Naive thymus-derived CD4-positive, alpha-beta T cell (primary cell): ENCODE measurements around the gene KLHL24. TPM values are rescaled to one million over a fixed set of nuclear protein-coding genes. Genes with fewer than 3 reads are reported as not detected.

Source experiments
- polyA plus RNA-seq, 2 donors: library from polyadenylated mRNA; unstranded; fragments of 300-500 nt; fragmentation: Illumina TruSeq; gene quantifications; one replicate each; pipeline ENCODE4 v1.2.3, GENCODE V29; 2021
- total RNA-seq, 6 experiments: library from RNA in 5 of 6; stranded (reverse) in 5 of 6; gene quantifications; 1 replicate in 5 of 6; 2 replicates in 1 of 6; pipeline ENCODE4 v1.2.3 and lab custom pipeline; 2021 to 2026

The KLHL24 gene
- total and polyA plus RNA-seq, 7 experiments from 2014 or later, result 25.3 to 161 (median 118) TPM

Other genes starting within 250 kb of the KLHL24 start
- 1 to 10 TPM in 2 of 5 experiments, under 1 TPM in 3; 0.27 to 4.3 (median 0.67) TPM for gene MCF2L2, start 207.0 kb upstream of the KLHL24 start, total RNA-seq
- under 1 TPM in 1 of 2 donors, not detected in 1; 0.15 TPM for gene MCF2L2, start 207.0 kb upstream of the KLHL24 start, polyA plus RNA-seq
- 10 to 100 TPM; 37.7 to 72.9 (median 41.5) TPM for gene KLHL6, start 79.9 kb upstream of the KLHL24 start, total RNA-seq
- gene KLHL6, start 79.9 kb upstream of the KLHL24 start, polyA plus RNA-seq, result 10 to 100 TPM; 25.8 to 32.9 TPM
- 10 to 100 TPM; 20.6 to 61.4 (median 21.9) TPM for gene YEATS2, start 62.2 kb downstream of the KLHL24 start, total RNA-seq
- gene YEATS2, start 62.2 kb downstream of the KLHL24 start, polyA plus RNA-seq, result 1 to 10 TPM; 5.5 to 7.7 TPM
- 1 to 10 TPM in 3 of 5 experiments, under 1 TPM in 2; 0.81 to 2.9 (median 1.2) TPM for gene MAP6D1, start 190.0 kb downstream of the KLHL24 start, total RNA-seq
- gene MAP6D1, start 190.0 kb downstream of the KLHL24 start, polyA plus RNA-seq, result not detected
- 10 to 100 TPM; 41.6 to 50.4 (median 47.1) TPM for gene PARL, start 249.3 kb downstream of the KLHL24 start, total RNA-seq
- 100 to 1,000 TPM; 123 to 130 TPM for gene PARL, start 249.3 kb downstream of the KLHL24 start, polyA plus RNA-seq